NOMO-1 (cell line): ENCODE measurements around the gene DDX50.
"Not testable (repeated sequence)": the region's sequence is repeated elsewhere in the genome, so short reads cannot be mapped to it uniquely, and the experiment has no call there.

ENCODE experiments used
- DNase-seq, 2 experiments: peaks; one replicate each; lab custom pipeline; 2025; ENCODE audit not compliant: unreplicated experiment in 2 of 2; lab: John Stamatoyannopoulos, UW

DDX50 gene

GRCh38 chr10:68901105-68901927 is at the start of gene DDX50:
DDX50 (plus strand) TSS chr10:68901315; CDS start chr10:68901385, 70 bp downstream.
- DNase-seq: peak; percentile 96 to 99

DNA sequence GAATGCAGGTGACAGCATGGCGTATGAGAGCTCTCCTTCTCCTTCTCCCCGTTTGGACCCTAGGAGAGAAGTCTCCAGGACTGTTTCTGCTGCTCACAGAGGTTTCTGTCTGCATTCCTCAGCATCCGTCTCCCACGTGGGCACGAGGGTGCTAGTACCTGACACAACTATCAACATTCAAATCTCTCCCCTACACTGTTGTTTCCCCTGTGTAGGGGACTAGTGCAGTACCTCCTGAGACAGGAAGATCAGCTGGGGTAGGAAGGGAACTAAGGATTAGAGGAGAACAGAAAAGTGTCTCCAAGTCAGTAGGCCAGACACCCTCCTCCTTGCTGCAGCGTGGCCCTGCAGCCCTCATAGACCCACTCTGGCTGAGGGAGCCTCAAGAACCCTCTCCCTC is 44.8 kb upstream of the DDX50 start:
- DNase-seq: no peak

DNA sequence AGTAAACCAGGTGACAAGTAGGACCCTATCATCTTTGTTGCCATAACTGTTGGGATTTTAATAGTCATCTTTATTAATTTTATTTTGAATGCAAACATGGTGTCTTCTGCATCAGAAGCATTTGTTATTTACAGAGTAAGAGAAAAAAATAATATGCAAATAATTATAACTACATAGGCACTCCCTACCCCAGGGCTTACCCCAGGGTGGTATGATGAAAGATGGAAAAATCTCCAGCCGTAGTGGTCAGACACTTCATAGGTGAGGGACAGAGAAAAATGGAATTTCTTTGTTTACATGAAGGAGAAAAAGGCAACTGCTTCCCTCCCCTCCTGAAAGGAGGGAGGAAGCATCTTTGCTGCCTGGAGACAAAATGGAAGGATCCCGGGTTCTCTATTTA is 44.1 kb upstream of the DDX50 start:
- DNase-seq: no peak

GRCh38 chr10:68861253-68861652 is 39.9 kb upstream of the DDX50 start:
- DNase-seq: no peak

GRCh38 chr10:68864611-68865010 is 36.5 kb upstream of the DDX50 start:
- no peak for DNase-seq

DNA sequence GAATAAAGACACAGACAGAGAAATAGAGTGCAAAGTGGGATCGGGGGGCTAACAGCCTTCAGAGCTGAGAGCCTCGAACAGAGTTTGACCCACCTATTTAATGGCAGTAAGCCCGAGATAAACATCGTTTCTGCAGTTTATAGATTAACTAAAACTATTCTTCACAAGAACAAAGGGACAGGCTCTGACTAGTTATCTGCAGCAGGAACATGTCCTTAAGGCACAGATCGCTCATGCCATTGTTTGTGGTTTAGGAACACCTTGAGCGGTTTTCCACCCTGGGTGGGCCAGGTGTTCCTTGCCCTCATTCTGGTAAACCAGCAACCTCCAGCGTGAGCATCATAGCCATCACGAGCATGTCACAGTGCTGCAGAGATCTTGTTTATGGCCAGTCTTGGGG is 32.9 kb upstream of the DDX50 start:
- DNase-seq: not testable (repeated sequence)

- no peak for DNase-seq
Measured at GRCh38 chr10:68869623-68870022, 31.5 kb upstream of the DDX50 start.

DNA sequence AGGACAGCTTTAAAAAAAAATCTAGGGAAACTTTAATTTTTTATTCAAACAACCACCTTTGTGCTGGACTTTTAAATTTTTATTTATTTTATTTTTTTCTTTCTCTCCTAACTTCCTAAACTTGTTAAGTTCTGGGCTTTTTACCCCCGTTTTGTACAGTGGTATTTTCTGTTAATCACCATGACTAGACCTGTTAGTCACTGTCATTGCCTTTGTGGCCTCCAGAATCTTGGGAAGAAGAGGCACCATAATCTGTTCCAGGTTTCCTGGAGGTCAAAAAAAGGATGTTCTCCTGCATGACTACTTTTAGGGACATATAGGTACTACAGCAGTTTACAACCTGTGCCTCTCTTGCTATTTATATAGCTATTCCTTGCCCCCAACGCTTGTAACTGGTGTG is 31.1 kb upstream of the DDX50 start:
- no peak for DNase-seq

- DNase-seq: no peak
Measured at GRCh38 chr10:68870545-68871104, 30.5 kb upstream of the DDX50 start.

DNA sequence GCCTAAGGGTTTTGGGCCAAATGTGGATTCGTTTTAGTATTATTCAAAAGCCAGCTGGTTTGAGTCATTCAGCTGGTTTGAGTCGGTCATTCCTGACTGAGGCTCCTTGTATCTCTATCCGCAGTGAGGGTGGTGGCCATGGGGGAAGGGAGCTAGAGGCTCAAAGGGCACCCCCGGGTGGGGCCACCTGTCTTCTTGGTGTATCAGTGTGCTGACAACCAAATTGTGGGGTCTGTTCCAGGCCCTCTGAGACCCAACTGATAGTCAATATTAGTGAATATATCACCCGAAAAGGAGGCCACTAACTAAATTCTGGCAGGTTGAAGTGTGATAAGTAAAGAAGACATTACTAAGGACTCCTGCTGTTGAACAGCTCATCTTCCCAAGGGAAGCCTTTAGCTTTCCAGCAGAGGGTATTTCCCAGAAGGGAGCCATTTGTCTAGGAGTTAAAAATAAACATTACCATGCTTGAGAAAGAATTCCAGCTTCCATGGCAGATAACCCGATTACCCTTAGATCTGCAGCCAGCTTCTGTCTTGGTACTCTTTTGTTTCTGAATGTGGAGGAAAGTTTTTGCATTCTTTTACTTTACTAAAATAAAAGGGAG is 29.9 kb upstream of the DDX50 start:
- DNase-seq: no peak

- no peak for DNase-seq
Measured at GRCh38 chr10:68871731-68872342, 29.3 kb upstream of the DDX50 start.

DNA sequence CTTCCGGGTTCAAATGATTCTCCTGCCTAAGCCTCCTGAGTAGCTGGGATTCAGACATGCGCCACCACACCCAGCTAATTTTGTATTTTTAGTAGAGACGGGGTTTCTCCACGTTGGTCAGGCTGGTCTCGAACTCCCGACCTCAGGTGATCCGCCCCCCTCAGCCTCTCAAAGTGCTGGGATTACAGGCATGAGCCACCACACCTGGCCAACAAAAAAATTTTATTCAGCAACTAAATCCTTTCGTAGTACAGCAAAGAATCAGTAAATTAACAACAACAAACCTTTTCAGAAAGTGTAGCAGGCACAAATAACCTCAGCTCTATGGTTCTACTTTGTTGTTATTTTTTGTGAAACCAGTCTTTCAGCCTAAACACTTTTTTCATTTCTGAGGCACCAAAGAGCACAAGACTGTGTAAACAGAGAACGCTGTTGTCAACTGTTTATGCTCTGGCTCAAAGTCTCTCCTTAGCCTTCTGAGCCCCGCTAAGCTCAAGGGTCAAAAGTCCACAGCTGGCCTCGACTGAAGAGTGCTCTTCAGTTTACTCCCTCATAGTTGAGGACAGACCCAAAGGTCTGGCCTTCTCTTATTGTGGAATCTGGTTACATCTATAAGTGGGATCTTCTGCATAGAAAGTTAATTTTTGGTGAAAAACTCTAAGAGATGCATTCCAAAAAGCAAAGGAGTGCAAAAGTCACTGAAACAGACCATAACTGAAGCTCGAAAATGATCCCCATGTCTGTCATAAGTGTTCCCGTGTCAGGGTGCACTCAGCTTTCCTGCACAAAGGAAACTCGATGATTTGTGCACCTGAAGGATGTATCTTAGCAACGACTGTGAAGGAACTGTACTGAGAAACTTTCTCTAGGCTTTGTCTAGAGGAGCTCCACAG is 24.6 kb upstream of the DDX50 start:
- no peak for DNase-seq

DNA sequence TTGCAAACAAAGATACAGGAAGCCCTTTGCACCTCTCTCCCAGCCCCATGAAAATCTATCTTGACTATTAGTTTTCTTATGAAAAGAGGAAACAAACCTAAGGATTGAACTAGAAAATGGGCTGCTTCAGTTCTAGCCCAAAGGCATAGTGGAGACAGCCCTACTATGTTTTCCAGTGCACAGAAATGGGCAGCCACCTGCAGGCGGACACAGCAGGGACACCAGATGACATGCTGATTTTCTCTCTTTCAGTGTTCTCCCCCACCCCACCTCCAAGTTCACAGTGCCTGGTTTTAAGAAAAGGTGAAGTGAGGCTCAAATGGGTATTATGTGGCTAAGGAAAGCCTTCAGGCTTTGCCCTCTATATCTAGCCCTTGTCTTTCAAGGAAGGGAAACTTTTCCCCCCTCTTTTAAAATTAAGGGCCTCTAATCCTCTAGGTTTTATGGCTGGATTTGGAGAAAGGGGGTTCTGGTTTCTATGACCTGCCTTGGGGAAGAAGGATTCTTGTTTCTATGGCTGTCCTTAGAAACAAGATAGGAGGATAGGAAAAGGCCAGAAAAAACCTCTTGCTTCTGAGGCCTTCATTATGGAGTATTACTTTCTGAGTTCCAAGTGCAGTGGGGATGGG is 23.5 kb upstream of the DDX50 start:
- no peak for DNase-seq

GRCh38 chr10:68878496-68878895 is 22.6 kb upstream of the DDX50 start:
- no peak for DNase-seq

GRCh38 chr10:68879628-68880027 is 21.5 kb upstream of the DDX50 start:
- DNase-seq: no peak

GRCh38 chr10:68880181-68880580 is 20.9 kb upstream of the DDX50 start:
- no peak for DNase-seq

GRCh38 chr10:68895041-68895440 is 6.1 kb upstream of the DDX50 start:
- DNase-seq: no peak

DNA sequence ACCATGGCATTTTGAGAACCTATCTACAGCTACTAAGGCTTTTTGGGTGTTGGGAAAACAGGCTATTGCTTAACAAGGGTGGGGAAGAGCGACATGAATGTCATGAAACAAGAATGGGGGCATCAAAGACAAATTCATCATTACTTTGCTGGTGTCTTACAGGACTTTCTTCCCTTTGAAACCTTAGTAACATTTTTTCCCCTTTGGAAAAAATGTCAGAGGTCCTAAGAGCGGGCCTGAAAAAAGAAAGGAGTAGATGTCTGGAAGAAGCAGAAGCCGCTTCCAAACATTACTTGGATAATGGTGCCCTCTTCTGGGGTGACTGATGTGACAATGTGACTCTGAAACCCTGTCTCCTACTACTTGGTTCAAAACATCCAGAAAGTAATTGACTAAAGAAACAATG is 3.8 kb upstream of the DDX50 start:
- peak; percentile 16 to 64 for DNase-seq

- DNase-seq: no peak
Measured at GRCh38 chr10:68899186-68899745, 1.8 kb upstream of the DDX50 start.
